ENCODE data around the gene NOXO1. TPM values are rescaled to one million over a fixed set of nuclear protein-coding genes. Genes with fewer than 3 reads are reported as not detected.

Gene NOXO1
- polyA plus RNA-seq, 1 of the 3 experiments (the other 2 are of a cell fraction): 0.21 TPM

- H3K4me3 ChIP-seq (ENCODE audit: low read depth in 2 of 2, low read length in 1 of 2): no peak overlapping the region
- CTCF ChIA-PET: interaction anchor here (0.7 to 3.3 kb wide), 7 partner anchors 10 to 119 kb away, joined by 3 to 19 read pairs (median 3); partner anchors contain the start of genes RPS2 and TBL3
- peaks cover 5 to 31% of the 10 kb centered on the region in 2 experiments for H3K36me3 ChIP-seq (replicated peaks in 1 of 2; ENCODE audit: control insufficient read depth in 1 of 2, insufficient read depth in 2 of 2, low read length in 1 of 2)
- H3K27ac ChIP-seq (ENCODE audit: low read depth in 2 of 2, low read length in 1 of 2): no peak overlapping the region
- POLR2A ChIA-PET: interaction anchor here (0.7 to 2.2 kb wide), 2 partner anchors 17 to 85 kb away, joined by 3 to 12 read pairs; partner anchors contain the start of gene RPS2
- peaks cover 15% of the 10 kb centered on the region for H3F3A ChIP-seq (replicated peaks; ENCODE audit: insufficient read depth)
- H3K79me2 ChIP-seq (ENCODE audit: insufficient read depth): peaks cover 19% of the 10 kb centered on the region; the same call in 1 of the 2 replicates
- no peaks in the 10 kb centered on the region for H3K27me3 ChIP-seq (ENCODE audit: insufficient read depth)
- no peak for DNase-seq
- 14% methylated on average over 1 of the region's 5 CpGs for WGBS (ENCODE audit: low lambda C conversion rate)
- H3K4me2 ChIP-seq: no peak overlapping the region
- H4K20me1 ChIP-seq (ENCODE audit: insufficient read depth): no peaks in the 10 kb centered on the region
- no peak overlapping the region for H3K9ac ChIP-seq
- H3K9me2 ChIP-seq: no peaks in the 10 kb centered on the region
- H3K9me3 ChIP-seq: no peaks in the 10 kb centered on the region
- TF ChIP-seq SMC3 (IDR thresholded peaks at IDR 0.05; ENCODE audit: low read depth, low read length): no peak
- TF ChIP-seq YY1 (IDR thresholded peaks at IDR 0.05; ENCODE audit: low read depth): no peak
- no peak for TF ChIP-seq CHD2 (IDR thresholded peaks at IDR 0.05; ENCODE audit: low read length, partially characterized antibody)
- TF ChIP-seq EP300 (IDR thresholded peaks at IDR 0.05; ENCODE audit: borderline replicate concordance in 1 of 2, low read depth in 1 of 2, low read length in 1 of 2): no peak
- TF ChIP-seq IRF3 (IDR thresholded peaks at IDR 0.05; ENCODE audit: low read depth, low read length): no peak
- TF ChIP-seq CTCF (IDR thresholded peaks at IDR 0.05): no peak
- no peak for TF ChIP-seq EZH2phosphoT487 (IDR thresholded peaks at IDR 0.05; ENCODE audit: borderline replicate concordance, low read depth)
- TF ChIP-seq TCF12 (IDR thresholded peaks at IDR 0.05): no peak
- no peak for TF ChIP-seq SIN3A (IDR thresholded peaks at IDR 0.05; ENCODE audit: borderline replicate concordance, low read depth, low read length)
- no peak for TF ChIP-seq MXI1 (IDR thresholded peaks at IDR 0.05; ENCODE audit: low read depth, low read length)
- TF ChIP-seq MAX (IDR thresholded peaks at IDR 0.05; ENCODE audit: low read depth): no peak
- no peak for TF ChIP-seq ZBTB33 (IDR thresholded peaks at IDR 0.05; ENCODE audit: borderline replicate concordance, low read depth)
- no peak for TF ChIP-seq NRF1 (IDR thresholded peaks at IDR 0.05; ENCODE audit: low read depth, low read length)
- TF ChIP-seq RAD21 (IDR thresholded peaks at IDR 0.05; ENCODE audit: low read length): no peak
- H3K4me1 ChIP-seq (ENCODE audit: control insufficient read depth in 1 of 2, insufficient read depth in 2 of 2, low read depth in 1 of 2, low read length in 1 of 2): peaks cover 8 to 20% of the 10 kb centered on the region in 2 experiments; a peak in 2 of 4 replicates
- H2AFZ ChIP-seq (ENCODE audit: low read depth): no peak overlapping the region
Measured at GRCh38 chr16:1982013-1982433, 754 bp upstream of the NOXO1 start.
